GM04503 (cell line): ENCODE results near the gene RGS13.

ENCODE experiments used
- DNase-seq: peaks from one replicate; pipeline ENCODE4 v3.0.0-alpha.2; 2012; ENCODE audit warnings: low read depth

The RGS13 gene

GRCh38 chr1:192635939-192636338, at the start of gene RGS13:
RGS13 (plus strand) TSS chr1:192636147; CDS start chr1:192644335, 8,188 bp downstream.
- no peak for DNase-seq

DNA sequence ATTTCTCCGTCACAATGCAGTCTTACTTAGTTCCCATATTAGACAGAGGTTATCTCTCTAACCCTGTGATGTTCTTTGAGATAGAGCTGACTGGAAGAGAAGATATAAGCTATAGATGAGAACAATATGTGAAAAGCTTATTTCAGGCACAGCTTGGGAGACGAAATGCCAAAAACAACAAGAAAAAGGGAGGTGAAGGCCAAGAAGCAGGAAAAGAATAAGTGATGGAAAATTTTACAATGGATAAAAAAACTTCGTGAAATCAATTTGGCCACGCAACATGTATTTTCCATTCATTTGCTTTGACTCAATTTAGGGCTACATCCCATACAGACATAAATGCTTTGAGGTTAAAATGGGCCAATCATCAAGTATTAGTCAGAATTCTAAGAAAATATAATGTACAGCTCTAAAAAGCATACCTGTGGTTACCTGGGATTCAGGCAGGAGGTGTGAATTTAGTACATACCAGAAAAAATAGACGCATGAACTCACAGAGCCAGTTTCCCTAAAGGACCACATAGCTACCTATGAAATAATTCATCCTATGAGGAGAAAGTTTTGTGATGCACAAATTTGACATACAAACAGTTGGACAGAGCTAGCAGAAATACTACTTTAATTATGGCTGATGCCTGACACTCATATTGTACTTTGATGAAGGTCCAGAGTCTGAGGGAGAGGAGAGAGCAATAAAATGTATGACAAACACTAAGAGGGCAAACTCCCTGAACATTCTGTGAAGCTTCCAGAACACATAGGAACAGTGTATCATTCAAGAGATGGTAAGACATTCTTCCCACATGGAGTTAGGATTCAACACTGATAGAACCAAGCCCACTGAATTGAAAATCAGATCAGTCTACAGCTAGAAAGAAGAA, 48.3 kb upstream of the RGS13 start:
- no peak for DNase-seq

GRCh38 chr1:192588546-192588945, 47.4 kb upstream of the RGS13 start:
- DNase-seq = no peak

- DNase-seq = no peak
Measured at GRCh38 chr1:192589813-192590212, 46.1 kb upstream of the RGS13 start.

DNA sequence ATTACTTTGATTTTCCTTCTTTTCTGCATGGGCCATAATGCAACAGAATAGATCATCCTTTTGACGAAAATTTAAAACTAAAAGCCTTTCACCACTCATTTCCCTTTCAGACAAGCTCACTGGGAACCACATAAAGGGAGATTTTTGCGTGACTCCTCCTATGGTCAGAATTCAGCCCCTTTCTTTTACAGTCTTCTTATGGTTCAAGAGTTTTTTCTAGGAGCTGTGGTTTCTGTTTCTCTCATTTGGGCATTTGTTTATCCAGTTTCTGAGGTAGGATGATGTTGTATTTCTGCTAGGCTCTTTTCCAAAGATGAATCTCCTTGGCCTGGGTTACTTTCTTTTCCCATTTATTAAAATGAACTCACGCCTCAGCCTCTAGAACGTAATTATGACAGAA, 43.4 kb upstream of the RGS13 start:
- DNase-seq = no peak

- DNase-seq = no peak
Measured at GRCh38 chr1:192592981-192593708, 42.8 kb upstream of the RGS13 start.

DNA sequence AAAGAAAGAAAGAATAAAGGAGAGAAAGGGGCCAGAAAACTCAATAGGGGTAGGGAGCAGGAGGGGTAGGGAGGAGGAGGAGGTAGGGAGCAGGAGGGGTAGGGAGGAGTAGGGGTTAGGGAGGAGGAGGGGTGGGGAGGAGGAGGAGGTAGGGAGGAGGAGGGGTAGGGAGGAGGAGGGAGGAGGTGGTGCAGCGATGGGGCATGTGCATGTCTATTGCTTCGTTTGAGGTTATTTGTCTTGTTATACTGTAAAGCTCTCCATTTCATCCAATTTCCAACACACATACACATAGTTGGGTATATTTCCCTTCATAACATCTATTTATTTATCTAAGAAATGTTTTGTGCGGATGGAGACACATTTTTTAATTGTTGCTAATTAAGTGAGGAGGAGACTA, 40.6 kb upstream of the RGS13 start:
- no peak for DNase-seq

DNA sequence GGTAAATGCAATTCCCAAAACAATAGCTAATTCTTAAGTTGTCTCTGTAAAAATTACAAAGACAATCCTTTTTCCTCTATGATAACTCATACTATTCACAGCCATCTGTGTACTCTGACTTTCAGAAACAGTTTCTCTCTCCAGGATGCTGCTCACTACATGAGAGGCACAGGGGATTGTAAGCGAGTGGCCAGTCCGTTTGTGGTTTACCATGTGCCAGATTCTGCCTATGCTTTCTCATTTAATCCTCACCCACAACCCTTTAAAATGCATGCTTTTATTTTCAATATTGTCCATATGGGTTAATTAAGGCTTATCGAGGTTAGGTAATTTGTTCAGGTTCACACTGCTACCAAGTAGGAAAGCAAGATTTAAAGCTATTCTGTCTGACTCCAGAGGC, 37.4 kb upstream of the RGS13 start:
- DNase-seq = no peak

- DNase-seq = no peak
Measured at GRCh38 chr1:192600275-192600674, 35.7 kb upstream of the RGS13 start.

DNA sequence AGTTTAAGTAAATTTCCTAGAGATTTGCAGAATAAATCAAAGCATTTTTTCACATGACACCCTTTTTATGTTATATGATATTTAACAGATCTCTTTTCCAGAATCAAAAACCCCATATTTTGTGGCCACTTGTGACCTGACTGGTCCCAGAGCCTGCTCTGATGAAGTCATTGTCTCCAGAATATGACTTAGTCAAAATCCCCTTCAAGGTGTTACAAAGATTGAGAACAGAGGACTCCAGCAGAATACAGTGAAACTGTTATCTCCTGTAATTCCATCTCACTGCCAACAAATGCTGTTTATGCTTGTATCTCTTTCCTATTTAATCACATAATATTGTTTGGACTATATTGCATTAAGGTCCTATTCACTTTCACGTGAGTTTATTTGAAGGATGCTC, 34.8 kb upstream of the RGS13 start:
- DNase-seq = no peak

DNA sequence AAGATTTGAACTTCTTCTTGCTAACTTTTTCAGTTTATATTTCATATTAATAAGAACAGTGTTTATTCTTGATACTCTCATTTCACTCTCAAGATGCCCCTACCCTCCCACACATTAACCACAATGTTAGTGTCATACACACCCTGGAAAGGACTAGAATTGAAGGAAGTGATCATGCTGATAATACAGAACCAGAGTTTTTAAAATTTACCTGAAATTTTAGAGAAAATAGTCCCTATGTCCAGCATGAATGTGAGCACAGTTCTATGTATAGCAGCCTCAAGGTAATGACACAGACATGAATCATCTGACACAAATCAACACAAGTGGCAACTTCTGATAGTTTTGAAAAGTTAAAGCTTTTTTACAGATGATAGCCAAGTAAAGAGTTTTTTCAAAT, 34.4 kb upstream of the RGS13 start:
- no peak for DNase-seq

GRCh38 chr1:192602757-192603156, 33.2 kb upstream of the RGS13 start:
- DNase-seq = no peak

DNA sequence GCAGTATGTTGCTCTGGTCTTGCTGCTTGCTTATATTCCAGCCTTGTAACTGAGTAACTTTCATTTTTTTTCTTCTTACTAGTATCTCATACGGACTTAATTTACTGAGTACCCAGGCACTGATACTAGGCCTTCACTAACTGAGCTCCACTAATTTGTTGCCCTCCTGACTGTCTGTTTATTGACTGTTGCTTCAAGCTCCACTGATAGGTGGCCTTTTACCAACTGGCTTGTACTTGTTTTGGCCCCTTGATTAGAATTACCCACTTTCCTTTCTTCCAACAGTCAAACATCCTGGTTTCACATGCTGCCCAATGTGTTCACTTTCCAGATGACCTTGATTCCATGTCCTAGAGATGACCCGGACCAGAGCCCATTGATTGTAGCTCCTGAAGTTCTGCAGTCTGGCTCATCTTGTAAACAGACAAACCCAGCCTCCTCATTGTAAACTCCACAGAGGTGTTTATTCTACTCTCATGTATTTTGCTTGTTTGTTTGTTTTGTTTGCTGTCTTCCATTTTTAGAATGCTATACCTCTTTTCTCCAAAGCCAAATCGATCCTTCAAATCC, 32.6 kb upstream of the RGS13 start:
- no peak for DNase-seq

- no peak for DNase-seq
Measured at GRCh38 chr1:192604979-192605620, 30.8 kb upstream of the RGS13 start.

DNA sequence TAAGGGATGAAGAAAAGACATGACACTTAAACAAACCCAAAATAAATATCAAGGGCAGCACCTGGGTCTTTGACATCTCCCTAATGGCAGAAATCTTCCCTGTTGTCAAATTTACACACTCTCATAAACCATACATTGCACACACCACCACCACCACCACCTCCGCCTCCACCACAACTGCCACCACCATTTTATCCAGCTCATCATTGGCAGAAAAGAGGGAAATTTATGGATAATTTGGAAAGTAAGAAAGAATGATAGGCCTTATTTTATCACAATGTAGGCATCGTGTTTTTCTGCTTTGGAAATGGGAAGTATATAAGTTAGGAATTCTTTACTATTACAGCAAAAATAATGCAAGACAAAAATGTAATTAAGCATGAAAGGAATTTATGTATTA, 27.3 kb upstream of the RGS13 start:
- no peak for DNase-seq

DNA sequence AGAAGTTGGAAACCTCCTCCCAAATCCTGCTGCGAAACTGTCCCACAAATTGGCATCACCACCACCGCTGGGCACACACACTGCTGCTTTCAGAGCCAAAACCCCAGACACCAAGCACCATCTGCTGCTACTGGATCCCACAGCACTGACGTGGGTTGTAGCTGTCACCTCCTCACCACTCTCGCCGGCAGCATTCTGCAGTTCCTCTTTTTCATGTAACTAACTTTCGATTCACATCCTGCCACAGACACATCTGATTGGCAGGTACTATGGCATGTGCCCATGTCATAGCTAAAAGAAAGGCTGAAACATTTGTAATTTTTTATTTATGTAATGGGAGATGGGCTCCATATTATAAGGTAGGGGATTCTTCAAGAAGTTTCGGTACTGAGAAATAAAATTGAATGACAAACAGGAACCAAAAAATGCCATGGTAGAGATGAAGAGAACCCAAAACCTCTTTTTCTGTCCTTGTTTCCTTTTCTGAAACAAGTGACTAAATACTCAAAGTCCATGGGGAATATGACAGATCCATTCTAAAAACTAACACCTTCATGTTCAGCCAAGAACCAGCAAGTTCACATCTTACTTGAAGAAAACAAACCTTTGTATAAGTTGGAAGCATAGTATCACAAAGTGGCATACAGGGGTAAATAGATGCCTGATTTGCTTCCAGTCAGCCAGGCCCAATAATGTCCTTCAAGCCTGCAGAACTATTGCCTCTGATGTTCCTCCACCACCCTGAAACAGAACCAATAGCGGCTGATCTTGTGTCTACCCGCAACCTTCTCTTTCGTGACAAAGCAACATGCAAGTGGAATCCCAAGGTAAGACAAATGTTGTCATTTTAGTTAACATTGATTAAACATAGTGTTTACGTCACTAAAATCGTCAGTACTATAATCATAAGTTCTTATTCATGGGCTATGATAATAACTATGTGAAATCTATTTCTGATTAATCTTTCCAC, 26.6 kb upstream of the RGS13 start:
- no peak for DNase-seq

GRCh38 chr1:192610112-192610889, 25.6 kb upstream of the RGS13 start:
- no peak for DNase-seq

GRCh38 chr1:192615055-192615454, 20.9 kb upstream of the RGS13 start:
- no peak for DNase-seq

DNA sequence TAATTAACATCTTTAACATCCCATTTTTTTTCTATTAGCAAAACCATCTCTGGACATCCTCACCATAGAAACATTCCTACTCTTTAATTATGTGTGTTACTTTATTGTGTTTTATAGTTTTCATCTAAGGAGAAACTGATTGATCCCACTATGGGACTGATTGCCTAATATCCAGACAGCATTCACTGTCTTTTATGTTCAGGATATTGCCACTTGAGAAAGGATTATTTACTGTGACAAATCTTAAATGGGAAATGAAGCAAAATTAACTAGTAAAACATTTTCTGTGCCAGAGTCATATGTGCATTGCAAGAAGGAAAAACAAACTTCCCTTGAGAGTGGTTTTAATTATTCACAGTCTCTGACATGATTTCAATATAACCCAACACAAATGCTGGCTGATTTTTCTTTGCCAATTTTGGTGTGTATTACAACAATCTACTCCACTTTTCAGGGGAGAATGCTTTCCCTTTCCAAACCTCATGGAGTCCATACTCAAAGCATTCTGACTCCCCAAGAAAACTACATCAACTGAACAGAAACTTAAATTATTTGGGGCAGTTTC, 15.8 kb upstream of the RGS13 start:
- DNase-seq = no peak
